Natural killer cell treated with Interleukin-12 subunit alpha and Interleukin-12 subunit beta and Interleukin-15 and Interleukin-18, amount 100 ng/mL, for 72 hours (primary cell): ENCODE data around the gene KIAA1217. TPM values are rescaled to one million over a fixed set of nuclear protein-coding genes. Genes with fewer than 3 reads are reported as not detected.

ENCODE experiments used
- ATAC-seq, 2 donors: fragments of 150-1000 bp; cut with Tn5 transposase in 1 of 2; sonication (Bioruptor Pico), chemical (Tn5 transposase) in 1 of 2; 2 replicates each; pipeline ENCODE4 v1.10.0; 2021
- DNase-seq: peaks from one replicate; pipeline ENCODE4 v3.0.0; 2022; ENCODE audit warnings: low spot score
- H3K27ac Mint-ChIP-seq, 2 donors: 1 replicate in 1 of 2; 2 replicates in 1 of 2; pipeline ENCODE4 v1.8.0; 2022; ENCODE audit warnings: mixed read lengths in 2 of 2, mild to moderate bottlenecking in 1 of 2, moderate library complexity in 1 of 2
- H3K27me3 Mint-ChIP-seq, 2 donors: 1 replicate in 1 of 2; 2 replicates in 1 of 2; pipeline ENCODE4 v1.8.0; 2022; ENCODE audit warnings: mixed read lengths in 2 of 2
- H3K36me3 Mint-ChIP-seq: one replicate; pipeline ENCODE4 v1.8.0; 2022; ENCODE audit warnings: mixed read lengths
- H3K4me1 Mint-ChIP-seq, 2 donors: 1 replicate in 1 of 2; 2 replicates in 1 of 2; pipeline ENCODE4 v1.8.0; 2022; ENCODE audit warnings: low read depth in 2 of 2, mixed read lengths in 2 of 2, mild to moderate bottlenecking in 1 of 2
- H3K4me3 Mint-ChIP-seq: one replicate; pipeline ENCODE4 v1.8.0; 2022; ENCODE audit warnings: mixed read lengths
- H3K9me3 Mint-ChIP-seq: 2 replicates; pipeline ENCODE4 v1.8.0; 2022; ENCODE audit warnings: mixed read lengths
- total RNA-seq, 2 donors: library from RNA; stranded (reverse); gene quantifications; one replicate each; pipeline ENCODE4 v1.2.3, GENCODE V29; 2022

Gene KIAA1217
- total RNA-seq, 2 donors from 2014 or later, result 1.0 to 2.3 TPM

GRCh38 chr10:24376731-24377130 is 167.8 kb downstream of the KIAA1217 start:
- Mint-ChIP-seq H3K27ac (no peak overlapping the region), H3K27me3 (peaks cover 0 to 8% of the 10 kb centered on the region in 2 donors), H3K4me3 (no peak overlapping the region), H3K36me3 (no peaks in the 10 kb centered on the region), H3K9me3 (no peaks in the 10 kb centered on the region), H3K4me1 (no peaks in the 10 kb centered on the region)
- ATAC-seq, result no peak
- no peak for DNase-seq

GRCh38 chr10:24378126-24378920 is 169.4 kb downstream of the KIAA1217 start:
- no peak overlapping the region for H3K27ac Mint-ChIP-seq
- ATAC-seq, result no peak
- H3K4me3 Mint-ChIP-seq, result no peak overlapping the region
- no peaks in the 10 kb centered on the region for H3K9me3 Mint-ChIP-seq
- no peaks in the 10 kb centered on the region for H3K4me1 Mint-ChIP-seq
- no peak for DNase-seq
- H3K27me3 Mint-ChIP-seq, result peaks cover 2 to 11% of the 10 kb centered on the region in 2 donors
- H3K36me3 Mint-ChIP-seq, result no peaks in the 10 kb centered on the region

- no peak overlapping the region for H3K4me3 Mint-ChIP-seq
Observed at GRCh38 chr10:24381235-24382010, 172.5 kb downstream of the KIAA1217 start.

GRCh38 chr10:24382045-24382444 is 173.1 kb downstream of the KIAA1217 start:
- Mint-ChIP-seq H3K9me3 (no peaks in the 10 kb centered on the region), H3K4me3 (no peak overlapping the region), H3K4me1 (no peaks in the 10 kb centered on the region), H3K27me3 (peaks cover 2 to 18% of the 10 kb centered on the region in 2 donors), H3K36me3 (no peaks in the 10 kb centered on the region), H3K27ac (no peak overlapping the region)
- ATAC-seq (no peak), DNase-seq (no peak)

More at GRCh38 chr10:24381235-24382010, 172.5 kb downstream of the KIAA1217 start:
- Mint-ChIP-seq H3K36me3 (no peaks in the 10 kb centered on the region), H3K27ac (no peak overlapping the region), H3K9me3 (no peaks in the 10 kb centered on the region), H3K4me1 (no peaks in the 10 kb centered on the region), H3K27me3 (peaks cover 2 to 18% of the 10 kb centered on the region in 2 donors)
- no peak for ATAC-seq
- no peak for DNase-seq

GRCh38 chr10:24382596-24382978 is 173.6 kb downstream of the KIAA1217 start:
- Mint-ChIP-seq H3K36me3 (no peaks in the 10 kb centered on the region), H3K4me3 (no peak overlapping the region)

GRCh38 chr10:24382979-24383663 is 174.2 kb downstream of the KIAA1217 start:
- no peak overlapping the region for H3K27ac Mint-ChIP-seq
- no peak for DNase-seq
- ATAC-seq, result peak; percentile 63
- H3K9me3 Mint-ChIP-seq, result no peaks in the 10 kb centered on the region
- no peak overlapping the region for H3K4me3 Mint-ChIP-seq
- no peaks in the 10 kb centered on the region for H3K4me1 Mint-ChIP-seq
- no peaks in the 10 kb centered on the region for H3K36me3 Mint-ChIP-seq
- peaks cover 2 to 18% of the 10 kb centered on the region in 2 donors for H3K27me3 Mint-ChIP-seq

More at GRCh38 chr10:24382596-24382978, 173.6 kb downstream of the KIAA1217 start:
- no peak for DNase-seq
- H3K27ac Mint-ChIP-seq, result no peak overlapping the region
- no peaks in the 10 kb centered on the region for H3K4me1 Mint-ChIP-seq
- H3K27me3 Mint-ChIP-seq, result peaks cover 2 to 18% of the 10 kb centered on the region in 2 donors
- H3K9me3 Mint-ChIP-seq, result no peaks in the 10 kb centered on the region
- ATAC-seq, result no peak

GRCh38 chr10:24383681-24384106 is 174.8 kb downstream of the KIAA1217 start:
- no peaks in the 10 kb centered on the region for H3K4me1 Mint-ChIP-seq
- ATAC-seq, result peak; percentile 49 to 64
- H3K27ac Mint-ChIP-seq, result no peak overlapping the region
- H3K4me3 Mint-ChIP-seq, result no peak overlapping the region
- DNase-seq, result no peak
- H3K27me3 Mint-ChIP-seq, result peaks cover 2 to 18% of the 10 kb centered on the region in 2 donors
- no peaks in the 10 kb centered on the region for H3K9me3 Mint-ChIP-seq
- no peaks in the 10 kb centered on the region for H3K36me3 Mint-ChIP-seq

- Mint-ChIP-seq H3K4me3 (no peak overlapping the region), H3K27me3 (peaks cover 2 to 18% of the 10 kb centered on the region in 2 donors), H3K36me3 (no peaks in the 10 kb centered on the region)
Observed at GRCh38 chr10:24384954-24385353, 176.0 kb downstream of the KIAA1217 start.

GRCh38 chr10:24385776-24386175 is 176.8 kb downstream of the KIAA1217 start:
- no peak overlapping the region for H3K4me3 Mint-ChIP-seq
- DNase-seq (no peak), ATAC-seq (no peak)
- H3K9me3 Mint-ChIP-seq, result no peaks in the 10 kb centered on the region
- H3K27ac Mint-ChIP-seq, result no peak overlapping the region
- H3K27me3 Mint-ChIP-seq, result peaks cover 2 to 18% of the 10 kb centered on the region in 2 donors
- no peaks in the 10 kb centered on the region for H3K4me1 Mint-ChIP-seq
- H3K36me3 Mint-ChIP-seq, result no peaks in the 10 kb centered on the region

More at GRCh38 chr10:24384954-24385353, 176.0 kb downstream of the KIAA1217 start:
- Mint-ChIP-seq H3K27ac (no peak overlapping the region), H3K4me1 (no peaks in the 10 kb centered on the region), H3K9me3 (no peaks in the 10 kb centered on the region)
- DNase-seq, result no peak
- ATAC-seq, result no peak

GRCh38 chr10:24390146-24390700 is 181.3 kb downstream of the KIAA1217 start:
- DNase-seq, result no peak
- no peak for ATAC-seq
- no peak overlapping the region for H3K4me3 Mint-ChIP-seq
- peaks cover 0 to 7% of the 10 kb centered on the region in 2 donors for H3K27me3 Mint-ChIP-seq
- H3K9me3 Mint-ChIP-seq, result no peaks in the 10 kb centered on the region
- H3K4me1 Mint-ChIP-seq, result no peaks in the 10 kb centered on the region
- no peak overlapping the region for H3K27ac Mint-ChIP-seq
- no peaks in the 10 kb centered on the region for H3K36me3 Mint-ChIP-seq

GRCh38 chr10:24390746-24391145 is 181.8 kb downstream of the KIAA1217 start:
- H3K4me3 Mint-ChIP-seq, result no peak overlapping the region
- DNase-seq (no peak), ATAC-seq (no peak)
- no peaks in the 10 kb centered on the region for H3K9me3 Mint-ChIP-seq
- H3K27me3 Mint-ChIP-seq, result peaks cover 0 to 5% of the 10 kb centered on the region in 2 donors
- no peaks in the 10 kb centered on the region for H3K4me1 Mint-ChIP-seq
- H3K27ac Mint-ChIP-seq, result no peak overlapping the region
- H3K36me3 Mint-ChIP-seq, result no peaks in the 10 kb centered on the region

- Mint-ChIP-seq H3K36me3 (no peaks in the 10 kb centered on the region), H3K4me3 (no peak overlapping the region), H3K27me3 (peaks cover 0 to 2% of the 10 kb centered on the region in 2 donors), H3K27ac (no peak overlapping the region), H3K9me3 (peaks cover 3% of the 10 kb centered on the region), H3K4me1 (peaks cover 0 to 2% of the 10 kb centered on the region in 2 donors)
- ATAC-seq (no peak), DNase-seq (no peak)
Observed at GRCh38 chr10:24393201-24393600, 184.3 kb downstream of the KIAA1217 start.

GRCh38 chr10:24394461-24395190 is 185.7 kb downstream of the KIAA1217 start:
- no peaks in the 10 kb centered on the region for H3K36me3 Mint-ChIP-seq
- no peak overlapping the region for H3K4me3 Mint-ChIP-seq
- H3K4me1 Mint-ChIP-seq, result peaks cover 0 to 2% of the 10 kb centered on the region in 2 donors
- H3K27me3 Mint-ChIP-seq, result peaks cover 0 to 2% of the 10 kb centered on the region in 2 donors
- ATAC-seq (no peak), DNase-seq (no peak)
- peaks cover 3% of the 10 kb centered on the region for H3K9me3 Mint-ChIP-seq
- no peak overlapping the region for H3K27ac Mint-ChIP-seq
